Stimulated activated CD4-positive, alpha-beta T cell treated with anti-CD3 and anti-CD28 coated beads, Interleukin-2, amount 100 ng/mL, for 4 hours (primary cell): ENCODE data around the gene SOX8.
"Not testable (repeated sequence)": the region's sequence is repeated elsewhere in the genome, so short reads cannot be mapped to it uniquely, and the experiment has no call there.

ENCODE experiments used
- DNase-seq: peaks from one replicate; pipeline ENCODE4 v3.0.0-alpha.2; 2020; ENCODE audit warnings: low read depth

Gene SOX8

GRCh38 chr16:1009358-1010150, 28.0 kb downstream of the SOX8 start:
- DNase-seq = no peak

- DNase-seq = no peak
These were observed 28.7 kb downstream of the SOX8 start for GRCh38 chr16:1010251-1010650.

GRCh38 chr16:1010815-1011214, 29.2 kb downstream of the SOX8 start:
- DNase-seq = no peak

- no peak for DNase-seq
These were observed 29.9 kb downstream of the SOX8 start for GRCh38 chr16:1011316-1012082.

GRCh38 chr16:1012135-1012534, 30.6 kb downstream of the SOX8 start:
- no peak for DNase-seq

- no peak for DNase-seq
These were observed 31.4 kb downstream of the SOX8 start for GRCh38 chr16:1012722-1013592.

GRCh38 chr16:1013593-1013900, 32.0 kb downstream of the SOX8 start:
- no peak for DNase-seq

- DNase-seq = no peak
These were observed 32.7 kb downstream of the SOX8 start for GRCh38 chr16:1014221-1014620.

GRCh38 chr16:1014771-1015495, 33.4 kb downstream of the SOX8 start:
- DNase-seq = no peak

- no peak for DNase-seq
These were observed 37.1 kb downstream of the SOX8 start for GRCh38 chr16:1018447-1019198.

- no peak for DNase-seq
These were observed 37.9 kb downstream of the SOX8 start for GRCh38 chr16:1019231-1020090.

GRCh38 chr16:1020091-1020399, 38.5 kb downstream of the SOX8 start:
- no peak for DNase-seq

GRCh38 chr16:1020591-1020990, 39.0 kb downstream of the SOX8 start:
- DNase-seq = no peak

GRCh38 chr16:1021553-1022160, 40.1 kb downstream of the SOX8 start:
- no peak for DNase-seq

GRCh38 chr16:1022466-1022865, 40.9 kb downstream of the SOX8 start:
- DNase-seq = no peak

- DNase-seq = no peak
These were observed 42.6 kb downstream of the SOX8 start for GRCh38 chr16:1024138-1024537.

GRCh38 chr16:1025183-1025809, 43.7 kb downstream of the SOX8 start:
- DNase-seq = not testable (repeated sequence)

GRCh38 chr16:1026057-1026783, 44.6 kb downstream of the SOX8 start:
- no peak for DNase-seq
